ENCODE data around the gene STON2.
"Not testable (repeated sequence)": the region's sequence is repeated elsewhere in the genome, so short reads cannot be mapped to it uniquely, and the experiment has no call there.

The STON2 gene

GRCh38 chr14:81382517-81383225 lies 17.5 kb downstream of the STON2 start:
- DNase-seq = no peak

- DNase-seq = not testable (repeated sequence)
Observed at GRCh38 chr14:81380009-81380408, 20.1 kb downstream of the STON2 start.

GRCh38 chr14:81371802-81372201 lies 28.3 kb downstream of the STON2 start:
- no peak for DNase-seq

- DNase-seq = peak; percentile 57
Observed at GRCh38 chr14:81367563-81367962, 32.6 kb downstream of the STON2 start.

- DNase-seq = peak; percentile 41
Observed at GRCh38 chr14:81366884-81367283, 33.2 kb downstream of the STON2 start.

- no peak for DNase-seq
Observed at GRCh38 chr14:81366214-81366613, 33.9 kb downstream of the STON2 start.

- peak; percentile 70 for DNase-seq
Observed at GRCh38 chr14:81363746-81364378, 36.3 kb downstream of the STON2 start.

- no peak for DNase-seq
Observed at GRCh38 chr14:81353691-81354323, 46.3 kb downstream of the STON2 start.

GRCh38 chr14:81352413-81352812 lies 47.7 kb downstream of the STON2 start:
- peak; percentile 38 for DNase-seq

- DNase-seq = no peak
Observed at GRCh38 chr14:81351205-81351604, 48.9 kb downstream of the STON2 start.

GRCh38 chr14:81350344-81351130 lies 49.6 kb downstream of the STON2 start:
- DNase-seq = peak; percentile 22

- DNase-seq = no peak
Observed at GRCh38 chr14:81348061-81348460, 52.1 kb downstream of the STON2 start.

GRCh38 chr14:81345781-81346180 lies 54.3 kb downstream of the STON2 start:
- no peak for DNase-seq

- DNase-seq = peak; percentile 10
Observed at GRCh38 chr14:81344481-81345160, 55.5 kb downstream of the STON2 start.

- no peak for DNase-seq
Observed at GRCh38 chr14:81343701-81344100, 56.4 kb downstream of the STON2 start.

GRCh38 chr14:81342850-81343580 lies 57.1 kb downstream of the STON2 start:
- peak; percentile 74 for DNase-seq

- peak; percentile 46 for DNase-seq
Observed at GRCh38 chr14:81341781-81342180, 58.3 kb downstream of the STON2 start.

GRCh38 chr14:81341370-81341769 lies 58.8 kb downstream of the STON2 start:
- peak; percentile 86 for DNase-seq

- DNase-seq = no peak
Observed at GRCh38 chr14:81340201-81340600, 59.9 kb downstream of the STON2 start.

- peak; percentile 28 for DNase-seq
Observed at GRCh38 chr14:81337073-81337472, 63.1 kb downstream of the STON2 start.

- no peak for DNase-seq
Observed at GRCh38 chr14:81336009-81336408, 64.1 kb downstream of the STON2 start.

GRCh38 chr14:81332725-81333124 lies 67.4 kb downstream of the STON2 start:
- no peak for DNase-seq

Measured in NCI-H69 (cell line).